Measurements from ENCODE around the gene LMF1. TPM values are rescaled to one million over a fixed set of nuclear protein-coding genes. Genes with fewer than 3 reads are reported as not detected.

LMF1 gene
- total and polyA plus RNA-seq, 9 of the 15 experiments (the other 6 are each of a cell fraction or from before 2014, with no cell fraction given) = 0.11 to 1.6 (median 0.55) TPM; not detected in 1

- WGBS (ENCODE audit: insufficient coverage, low coverage, missing lambda C conversion rate) = 67% methylated on average over 36 of the region's 55 CpGs
- intact Hi-C loops (cut with micrococcal nuclease) = no loop called here
- no peak for FAIRE-seq
- peak overlapping the region; percentile 96 for H3K4me3 ChIP-seq
- H3K9me3 ChIP-seq (replicated peaks; ENCODE audit: control insufficient read depth, insufficient read depth, low read depth, low read length) = no peaks in the 10 kb centered on the region
- H3K36me3 ChIP-seq (ENCODE audit: control insufficient read depth, insufficient read depth, low read length) = no peaks in the 10 kb centered on the region; the same call in 2 of the 3 replicates
- peaks cover 5% of the 10 kb centered on the region; the same call in 1 of the 2 replicates for H4K20me1 ChIP-seq (replicated peaks; ENCODE audit: control insufficient read depth, insufficient read depth, low read length)
- H3K27me3 ChIP-seq (ENCODE audit: control insufficient read depth in 2 of 2, insufficient read depth in 2 of 2, low read length in 2 of 2) = peaks cover 27 to 38% of the 10 kb centered on the region in 2 experiments
- CTCF ChIA-PET (ENCODE audit: low intra/inter-chr PET ratio) = no interaction called here
- H3K27ac ChIP-seq (ENCODE audit: extremely low read depth, low read depth, low read length) = peak overlapping the region; percentile 80; the same call in 2 of the 3 replicates
- H3K9me1 ChIP-seq (ENCODE audit: control insufficient read depth, insufficient read depth, low read length) = no peaks in the 10 kb centered on the region
- BruUV-seq (replicated peaks) = TSS peak; percentile 47
- H2AFZ ChIP-seq (ENCODE audit: low read depth, low read length) = peak overlapping the region; percentile 95
- H3K4me1 ChIP-seq (replicated peaks in 1 of 2; ENCODE audit: control insufficient read depth in 2 of 2, insufficient read depth in 2 of 2, low read length in 2 of 2) = peaks cover 4 to 49% of the 10 kb centered on the region in 2 experiments; a peak in 3 of 5 replicates
- peak; percentile 13; the same call in 2 of the 3 replicates for ATAC-seq
- H3K79me2 ChIP-seq (ENCODE audit: control insufficient read depth, insufficient read depth, low read length) = 0 out of 3 replicates have a peak, but pooled peaks cover 8% of the 10 kb centered on the region
- POLR2A ChIA-PET = interaction anchor here (0.5 kb wide), 1 partner anchor 850 kb away, joined by 3 read pairs; no protein-coding TSS in a partner anchor
- DNase-seq (ENCODE audit: extremely low read depth in 1 of 4, low spot score in 3 of 4) = peak in 2 of 4 experiments; percentile 27 to 54
- in situ Hi-C loops (cut with MboI) = no loop called here
- peak overlapping the region; percentile 83 to 96; a peak in 3 of 4 replicates for H3K9ac ChIP-seq (ENCODE audit: insufficient read depth in 1 of 2, low read depth in 2 of 2, low read length in 2 of 2)
- peak overlapping the region; percentile 90 for H3K4me2 ChIP-seq (ENCODE audit: insufficient read depth, low read length)
- no peak for TF ChIP-seq HSF4 (CRISPR knock-in tag; IDR thresholded peaks at IDR 0.05; ENCODE audit: borderline replicate concordance)
- no peak for TF ChIP-seq CHD1 (IDR thresholded peaks at IDR 0.05; ENCODE audit: low read length)
- TF ChIP-seq ZBTB33 (CRISPR knock-in tag; IDR thresholded peaks at IDR 0.05) = 0 out of 2 replicates have a peak, but pooled peaks have one; percentile 19
- TF ChIP-seq CREB5 (CRISPR knock-in tag; IDR thresholded peaks at IDR 0.05) = no peak
- no peak for TF ChIP-seq ZNF655 (CRISPR knock-in tag; IDR thresholded peaks at IDR 0.05)
Measured at GRCh38 chr16:969508-970385, 1.0 kb downstream of the LMF1 start.

All from K562 (cell line).